DOHH2 (cell line): ENCODE data around the gene ZNF319.

Source experiments
- EZH2phosphoT487 ChIP-seq: fragments of 200-600 bp; sonication (generic); IDR thresholded peaks from 2 replicates; pipeline ENCODE4 v1.6.1; 2017; ENCODE audit warnings: borderline replicate concordance, mild to moderate bottlenecking, antibody characterized with exemption, low read length, moderate library complexity, mixed read lengths
- TF ChIP-seq, protein P1 (sequence below): fragments of 200-600 bp; sonication (generic); IDR thresholded peaks from one replicate; pipeline ENCODE4 v1.5.1; 2014; ENCODE audit warnings: antibody characterized with exemption, mild to moderate bottlenecking, low read depth, low read length; ENCODE audit not compliant: poor library complexity, severe bottlenecking

DNA sequence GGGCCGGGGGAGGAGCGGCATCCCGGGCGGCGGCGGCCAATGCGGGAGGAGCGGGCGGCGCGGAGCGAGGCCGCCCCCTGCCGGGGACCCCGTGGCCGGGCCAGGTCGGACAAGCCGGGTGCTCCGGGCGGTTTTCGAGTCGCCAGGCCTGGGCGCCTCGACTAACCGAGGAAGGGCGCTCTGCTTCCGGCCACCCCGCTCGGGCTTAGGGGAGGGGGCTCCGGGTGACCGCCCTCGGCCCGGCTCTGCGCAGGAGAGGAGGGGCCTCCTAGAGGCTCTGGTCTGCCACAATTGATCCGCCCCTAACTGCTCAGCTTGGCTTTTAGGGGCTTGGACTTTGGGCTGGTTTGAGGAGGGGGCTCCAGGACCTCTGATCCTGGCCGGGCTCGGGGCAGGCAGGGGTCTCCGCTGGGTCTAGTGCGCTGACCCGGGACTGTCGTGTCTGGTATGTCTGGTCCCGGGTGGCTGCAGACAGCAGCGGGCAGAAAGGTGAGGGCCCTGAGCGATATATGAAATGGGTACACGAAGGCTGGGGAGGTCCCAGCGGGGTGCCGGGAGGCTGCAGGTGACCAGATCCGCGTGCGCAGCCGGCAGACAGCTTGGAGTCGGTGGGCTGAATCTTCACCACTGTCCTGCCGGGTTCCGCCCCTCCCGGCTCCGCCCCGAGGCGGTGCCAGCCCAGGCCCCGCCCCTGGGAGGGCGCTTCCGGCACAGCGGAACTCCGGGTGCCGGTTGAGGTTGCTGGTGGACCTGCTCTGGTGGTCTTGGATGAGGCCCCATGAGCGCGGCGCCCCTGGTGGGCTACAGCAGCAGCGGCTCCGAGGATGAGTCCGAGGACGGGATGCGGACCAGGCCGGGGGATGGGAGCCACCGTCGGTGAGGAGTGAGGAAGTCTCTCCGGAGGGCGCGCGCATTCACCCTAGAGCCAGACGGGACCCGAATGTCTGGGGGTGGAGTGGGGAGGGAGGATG, 519 bp upstream of the ZNF319 start, which contains the start of gene USB1:
- TF ChIP-seq, protein P1, sequence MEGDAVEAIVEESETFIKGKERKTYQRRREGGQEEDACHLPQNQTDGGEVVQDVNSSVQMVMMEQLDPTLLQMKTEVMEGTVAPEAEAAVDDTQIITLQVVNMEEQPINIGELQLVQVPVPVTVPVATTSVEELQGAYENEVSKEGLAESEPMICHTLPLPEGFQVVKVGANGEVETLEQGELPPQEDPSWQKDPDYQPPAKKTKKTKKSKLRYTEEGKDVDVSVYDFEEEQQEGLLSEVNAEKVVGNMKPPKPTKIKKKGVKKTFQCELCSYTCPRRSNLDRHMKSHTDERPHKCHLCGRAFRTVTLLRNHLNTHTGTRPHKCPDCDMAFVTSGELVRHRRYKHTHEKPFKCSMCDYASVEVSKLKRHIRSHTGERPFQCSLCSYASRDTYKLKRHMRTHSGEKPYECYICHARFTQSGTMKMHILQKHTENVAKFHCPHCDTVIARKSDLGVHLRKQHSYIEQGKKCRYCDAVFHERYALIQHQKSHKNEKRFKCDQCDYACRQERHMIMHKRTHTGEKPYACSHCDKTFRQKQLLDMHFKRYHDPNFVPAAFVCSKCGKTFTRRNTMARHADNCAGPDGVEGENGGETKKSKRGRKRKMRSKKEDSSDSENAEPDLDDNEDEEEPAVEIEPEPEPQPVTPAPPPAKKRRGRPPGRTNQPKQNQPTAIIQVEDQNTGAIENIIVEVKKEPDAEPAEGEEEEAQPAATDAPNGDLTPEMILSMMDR: peak; percentile 53
- TF ChIP-seq EZH2phosphoT487: no peak
